C4-2B (cell line): ENCODE data around the gene TH.

Experiments
- H3K27ac ChIP-seq: fragments of 450-650 bp; 2 replicates; pipeline ENCODE4 v1.5.1; 2017
- CTCF ChIP-seq: fragments of 450-650 bp; conservative IDR thresholded peaks from 2 replicates; pipeline ENCODE4 v1.5.1; 2017; ENCODE audit warnings: mild to moderate bottlenecking
- ZFX ChIP-seq: fragments of 450-650 bp; IDR thresholded peaks from 2 replicates; pipeline ENCODE4 v1.6.1; 2017

TH gene

GRCh38 chr11:2123628-2123960 lies 48.0 kb downstream of the TH start:
- H3K27ac ChIP-seq: no peak overlapping the region
- no peak for TF ChIP-seq ZFX
- TF ChIP-seq CTCF: no peak

GRCh38 chr11:2122907-2123627 lies 48.5 kb downstream of the TH start:
- TF ChIP-seq ZFX (no peak), CTCF (no peak)
- no peak overlapping the region for H3K27ac ChIP-seq

GRCh38 chr11:2122222-2122906 lies 49.3 kb downstream of the TH start:
- TF ChIP-seq CTCF: no peak
- no peak for TF ChIP-seq ZFX
- no peak overlapping the region for H3K27ac ChIP-seq

GRCh38 chr11:2121227-2122130 lies 50.1 kb downstream of the TH start:
- TF ChIP-seq CTCF: no peak
- no peak for TF ChIP-seq ZFX
- no peak overlapping the region for H3K27ac ChIP-seq

GRCh38 chr11:2120359-2121100 lies 51.1 kb downstream of the TH start:
- no peak overlapping the region for H3K27ac ChIP-seq
- TF ChIP-seq ZFX: no peak
- no peak for TF ChIP-seq CTCF

- no peak overlapping the region for H3K27ac ChIP-seq
- TF ChIP-seq ZFX: no peak
- no peak for TF ChIP-seq CTCF
Observed at GRCh38 chr11:2118677-2119076, 52.9 kb downstream of the TH start.
